Mesodermal cell (in vitro differentiated cells): ENCODE results near the gene NOP9.

Source experiments
- H3K27ac ChIP-seq: 2 replicates; pipeline ENCODE4 v1.7.0; 2013; ENCODE audit warnings: mild to moderate bottlenecking, low read depth, low read length, moderate library complexity; ENCODE audit not compliant: severe bottlenecking
- H3K36me3 ChIP-seq: 2 replicates; pipeline ENCODE4 v1.7.1; 2013; ENCODE audit warnings: mild to moderate bottlenecking, low read length, moderate library complexity; ENCODE audit not compliant: control insufficient read depth, insufficient read depth
- H3K4me1 ChIP-seq: one replicate; pipeline ENCODE4 v1.7.1; 2013; ENCODE audit warnings: mild to moderate bottlenecking, low read length; ENCODE audit not compliant: insufficient read depth, control insufficient read depth, poor library complexity, severe bottlenecking
- H3K4me3 ChIP-seq: 2 replicates; pipeline ENCODE4 v1.7.0; 2013; ENCODE audit warnings: low read length, control low read depth, mild to moderate bottlenecking; ENCODE audit not compliant: insufficient read depth, poor library complexity, severe bottlenecking; ENCODE audit errors: extremely low read depth
- H3K9me3 ChIP-seq: 2 replicates; pipeline ENCODE4 v1.7.1; 2013; ENCODE audit warnings: mild to moderate bottlenecking, low read length, moderate library complexity; ENCODE audit not compliant: control insufficient read depth
- WGBS, 2 experiments: methylation state at CpG; one replicate each; pipeline ENCODE4 v1.1.5; 2013; ENCODE audit warnings: missing lambda C conversion rate in 2 of 2; ENCODE audit not compliant: insufficient coverage in 2 of 2; 5-methylcytosine and 5-hydroxymethylcytosine counted together

The NOP9 gene

DNA sequence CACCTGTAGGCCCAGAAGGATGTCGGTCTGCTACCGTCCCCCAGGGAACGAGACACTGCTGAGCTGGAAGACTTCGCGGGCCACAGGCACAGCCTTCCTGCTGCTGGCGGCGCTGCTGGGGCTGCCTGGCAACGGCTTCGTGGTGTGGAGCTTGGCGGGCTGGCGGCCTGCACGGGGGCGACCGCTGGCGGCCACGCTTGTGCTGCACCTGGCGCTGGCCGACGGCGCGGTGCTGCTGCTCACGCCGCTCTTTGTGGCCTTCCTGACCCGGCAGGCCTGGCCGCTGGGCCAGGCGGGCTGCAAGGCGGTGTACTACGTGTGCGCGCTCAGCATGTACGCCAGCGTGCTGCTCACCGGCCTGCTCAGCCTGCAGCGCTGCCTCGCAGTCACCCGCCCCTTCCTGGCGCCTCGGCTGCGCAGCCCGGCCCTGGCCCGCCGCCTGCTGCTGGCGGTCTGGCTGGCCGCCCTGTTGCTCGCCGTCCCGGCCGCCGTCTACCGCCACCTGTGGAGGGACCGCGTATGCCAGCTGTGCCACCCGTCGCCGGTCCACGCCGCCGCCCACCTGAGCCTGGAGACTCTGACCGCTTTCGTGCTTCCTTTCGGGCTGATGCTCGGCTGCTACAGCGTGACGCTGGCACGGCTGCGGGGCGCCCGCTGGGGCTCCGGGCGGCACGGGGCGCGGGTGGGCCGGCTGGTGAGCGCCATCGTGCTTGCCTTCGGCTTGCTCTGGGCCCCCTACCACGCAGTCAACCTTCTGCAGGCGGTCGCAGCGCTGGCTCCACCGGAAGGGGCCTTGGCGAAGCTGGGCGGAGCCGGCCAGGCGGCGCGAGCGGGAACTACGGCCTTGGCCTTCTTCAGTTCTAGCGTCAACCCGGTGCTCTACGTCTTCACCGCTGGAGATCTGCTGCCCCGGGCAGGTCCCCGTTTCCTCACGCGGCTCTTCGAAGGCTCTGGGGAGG lies 11.3 kb downstream of the NOP9 start, which contains the start of gene LTB4R:
LTB4R (plus strand) TSS at position 857 of the 959 bp plus-strand sequence. CDS start 4,150 bp downstream, outside the sequence.
- WGBS, 2 experiments: 97% methylated on average over 87 to 99 of the region's 99 CpGs
- Histone ChIP-seq H3K4me1 (no peaks in the 10 kb centered on the region), H3K4me3 (no peak within 1 kb of the TSS), H3K27ac (no peak within 1 kb of the TSS), H3K9me3 (no peaks in the 10 kb centered on the region), H3K36me3 (peaks cover 53% of the 10 kb centered on the region)

- Histone ChIP-seq H3K27ac (no peak overlapping the region), H3K4me3 (no peak overlapping the region), H3K9me3 (no peaks in the 10 kb centered on the region), H3K36me3 (peaks cover 47% of the 10 kb centered on the region), H3K4me1 (peaks cover 5% of the 10 kb centered on the region)
- 100% methylated on average over 1 of the region's 1 CpG; no CpG with 5 or more reads in 1 of the 2 experiments for WGBS, 2 experiments
Measured at GRCh38 chr14:24311837-24312615, 12.4 kb downstream of the NOP9 start.

DNA sequence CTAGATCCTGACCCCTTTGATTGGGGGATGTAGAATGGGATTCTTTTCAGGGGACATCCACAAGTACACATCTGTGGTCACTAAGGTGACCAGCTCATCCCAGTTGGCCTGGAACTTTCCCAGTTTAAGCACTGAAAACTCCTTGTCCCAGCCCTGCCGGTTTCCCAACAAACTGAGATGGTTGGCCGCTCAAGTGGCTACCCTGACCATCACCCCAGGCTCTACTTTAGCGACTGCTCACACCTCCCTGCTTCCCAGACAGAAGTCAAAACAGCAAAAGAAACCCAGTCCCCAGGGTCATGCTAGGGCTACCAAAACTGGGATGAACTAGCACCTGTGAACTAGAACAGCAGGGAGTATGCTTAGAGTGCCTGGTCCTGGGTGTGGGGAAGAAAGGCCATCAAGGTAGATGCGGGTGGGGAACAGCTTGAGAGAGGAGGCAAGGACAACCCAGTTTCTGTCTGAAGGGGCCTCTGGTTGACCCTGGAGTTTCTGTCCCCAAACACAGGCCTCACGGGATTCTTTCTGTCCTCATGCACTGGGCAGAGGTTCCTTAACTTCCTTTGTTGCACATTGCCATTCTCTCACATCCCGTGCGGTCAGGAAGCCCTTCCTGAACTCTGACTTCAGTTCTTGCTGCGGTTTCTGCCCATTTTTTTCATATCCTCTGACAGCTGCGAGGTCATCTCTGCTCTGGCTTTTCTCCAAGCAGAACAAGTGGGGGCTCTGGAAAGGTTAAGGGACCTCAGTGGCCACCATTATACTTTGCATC lies 13.3 kb downstream of the NOP9 start:
- Histone ChIP-seq H3K4me1 (peaks cover 10% of the 10 kb centered on the region), H3K36me3 (peaks cover 45% of the 10 kb centered on the region), H3K27ac (peak overlapping the region; percentile 49), H3K4me3 (no peak overlapping the region), H3K9me3 (no peaks in the 10 kb centered on the region)
- WGBS, 2 experiments: 84 to 94% methylated on average over 5 to 9 of the region's 9 CpGs

DNA sequence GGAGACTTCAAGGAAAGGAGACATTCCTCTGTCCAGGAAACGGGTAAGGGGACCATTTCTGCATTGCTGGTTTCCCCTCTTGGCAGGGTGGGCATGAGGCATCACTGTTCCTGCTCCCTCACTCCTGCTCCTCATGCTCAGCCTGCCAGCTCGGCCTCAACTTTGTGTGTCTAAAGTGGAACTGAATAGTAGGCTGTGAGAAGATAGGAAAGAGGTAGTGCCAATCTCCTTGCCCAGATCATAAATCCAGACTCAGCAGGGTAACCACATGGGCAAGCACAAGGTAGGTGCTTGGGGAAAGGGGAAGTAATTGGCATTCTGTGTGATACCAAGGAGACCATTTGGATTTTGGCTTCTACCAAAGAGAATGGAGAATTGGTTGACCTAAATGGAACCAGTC lies 14.3 kb downstream of the NOP9 start:
- H3K36me3 ChIP-seq: peaks cover 41% of the 10 kb centered on the region
- H3K27ac ChIP-seq: no peak overlapping the region
- 100% methylated on average over 1 of the region's 2 CpGs for WGBS, 2 experiments

GRCh38 chr14:24314377-24315193 lies 14.9 kb downstream of the NOP9 start:
- Histone ChIP-seq H3K9me3 (no peaks in the 10 kb centered on the region), H3K4me1 (peaks cover 10% of the 10 kb centered on the region), H3K27ac (no peak overlapping the region), H3K36me3 (peaks cover 34% of the 10 kb centered on the region), H3K4me3 (no peak overlapping the region)
- WGBS, 2 experiments: 88 to 89% methylated on average over 2 of the region's 5 CpGs

More for the DNA sequence above, 14.3 kb downstream of the NOP9 start:
- Histone ChIP-seq H3K9me3 (no peaks in the 10 kb centered on the region), H3K4me1 (peaks cover 10% of the 10 kb centered on the region), H3K4me3 (no peak overlapping the region)

DNA sequence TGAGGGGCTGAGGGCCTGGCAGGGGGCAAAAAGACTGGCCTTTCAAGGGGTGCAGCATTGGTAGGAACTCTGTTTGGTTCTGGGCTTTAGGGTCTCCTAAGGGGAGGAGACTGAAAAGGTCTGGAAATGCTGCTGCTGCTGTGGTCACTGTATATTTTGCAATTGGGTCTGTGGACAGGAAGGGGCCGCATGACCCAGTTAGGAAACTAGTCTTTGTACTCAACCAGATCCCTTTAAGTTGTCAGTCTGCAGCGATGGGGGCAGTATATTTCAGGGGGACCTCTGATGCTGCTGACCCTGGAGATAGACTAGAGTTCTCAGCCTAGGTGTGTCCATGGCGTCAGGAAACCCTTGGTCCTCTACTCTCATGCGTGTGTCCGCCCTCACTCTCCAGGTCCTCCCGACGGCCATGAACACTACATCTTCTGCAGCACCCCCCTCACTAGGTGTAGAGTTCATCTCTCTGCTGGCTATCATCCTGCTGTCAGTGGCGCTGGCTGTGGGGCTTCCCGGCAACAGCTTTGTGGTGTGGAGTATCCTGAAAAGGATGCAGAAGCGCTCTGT lies 15.7 kb downstream of the NOP9 start:
- Histone ChIP-seq H3K9me3 (no peaks in the 10 kb centered on the region), H3K4me1 (peaks cover 10% of the 10 kb centered on the region), H3K4me3 (no peak overlapping the region), H3K27ac (no peak overlapping the region), H3K36me3 (peaks cover 27% of the 10 kb centered on the region)
- WGBS, 2 experiments: 93 to 95% methylated on average over 9 to 10 of the region's 10 CpGs

DNA sequence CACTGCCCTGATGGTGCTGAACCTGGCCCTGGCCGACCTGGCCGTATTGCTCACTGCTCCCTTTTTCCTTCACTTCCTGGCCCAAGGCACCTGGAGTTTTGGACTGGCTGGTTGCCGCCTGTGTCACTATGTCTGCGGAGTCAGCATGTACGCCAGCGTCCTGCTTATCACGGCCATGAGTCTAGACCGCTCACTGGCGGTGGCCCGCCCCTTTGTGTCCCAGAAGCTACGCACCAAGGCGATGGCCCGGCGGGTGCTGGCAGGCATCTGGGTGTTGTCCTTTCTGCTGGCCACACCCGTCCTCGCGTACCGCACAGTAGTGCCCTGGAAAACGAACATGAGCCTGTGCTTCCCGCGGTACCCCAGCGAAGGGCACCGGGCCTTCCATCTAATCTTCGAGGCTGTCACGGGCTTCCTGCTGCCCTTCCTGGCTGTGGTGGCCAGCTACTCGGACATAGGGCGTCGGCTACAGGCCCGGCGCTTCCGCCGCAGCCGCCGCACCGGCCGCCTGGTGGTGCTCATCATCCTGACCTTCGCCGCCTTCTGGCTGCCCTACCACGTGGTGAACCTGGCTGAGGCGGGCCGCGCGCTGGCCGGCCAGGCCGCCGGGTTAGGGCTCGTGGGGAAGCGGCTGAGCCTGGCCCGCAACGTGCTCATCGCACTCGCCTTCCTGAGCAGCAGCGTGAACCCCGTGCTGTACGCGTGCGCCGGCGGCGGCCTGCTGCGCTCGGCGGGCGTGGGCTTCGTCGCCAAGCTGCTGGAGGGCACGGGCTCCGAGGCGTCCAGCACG lies 16.4 kb downstream of the NOP9 start:
- WGBS, 2 experiments: 96% methylated on average over 69 to 70 of the region's 70 CpGs
- H3K4me1 ChIP-seq: peaks cover 10% of the 10 kb centered on the region
- H3K9me3 ChIP-seq: no peaks in the 10 kb centered on the region
- peaks cover 21% of the 10 kb centered on the region for H3K36me3 ChIP-seq
- no peak overlapping the region for H3K4me3 ChIP-seq
- H3K27ac ChIP-seq: no peak overlapping the region

GRCh38 chr14:24316597-24316950 lies 16.9 kb downstream of the NOP9 start:
- Histone ChIP-seq H3K27ac (no peak overlapping the region), H3K36me3 (peaks cover 17% of the 10 kb centered on the region), H3K9me3 (no peaks in the 10 kb centered on the region), H3K4me3 (no peak overlapping the region), H3K4me1 (peaks cover 15% of the 10 kb centered on the region)
- WGBS, 2 experiments: 92 to 94% methylated on average over 13 to 18 of the region's 18 CpGs
